NB4 (cell line): ENCODE data around the gene CDKL4.

Experiments used
- DNase-seq: peaks from one replicate; pipeline ENCODE4 v3.0.0; 2010; ENCODE audit warnings: low read depth
- H3K4me3 ChIP-seq: one replicate; pipeline ENCODE4 v1.5.1; 2011; ENCODE audit warnings: mild to moderate bottlenecking, low read depth, low read length, moderate library complexity
- MAX ChIP-seq: IDR thresholded peaks from 2 replicates; pipeline ENCODE4 v1.6.1; 2011; ENCODE audit warnings: low read depth, low read length
- MYC ChIP-seq: IDR thresholded peaks from 2 replicates; pipeline ENCODE4 v1.6.1; 2011; ENCODE audit warnings: low read depth, low read length
- POLR2A ChIP-seq: IDR thresholded peaks from 2 replicates; pipeline ENCODE4 v1.6.1; 2011; ENCODE audit warnings: mild to moderate bottlenecking; ENCODE audit not compliant: insufficient read length; ENCODE audit errors: extremely low read depth
- TF ChIP-seq, protein P1 (sequence below): IDR thresholded peaks from one replicate; pipeline ENCODE4 v1.5.1; 2012; ENCODE audit warnings: low read depth, low read length

CDKL4 gene

GRCh38 chr2:39217192-39217550 lies 26.6 kb downstream of the CDKL4 start:
- no peak for DNase-seq
- TF ChIP-seq POLR2A, result no peak
- no peak for TF ChIP-seq MAX
- TF ChIP-seq MYC, result no peak
- TF ChIP-seq, protein P1, sequence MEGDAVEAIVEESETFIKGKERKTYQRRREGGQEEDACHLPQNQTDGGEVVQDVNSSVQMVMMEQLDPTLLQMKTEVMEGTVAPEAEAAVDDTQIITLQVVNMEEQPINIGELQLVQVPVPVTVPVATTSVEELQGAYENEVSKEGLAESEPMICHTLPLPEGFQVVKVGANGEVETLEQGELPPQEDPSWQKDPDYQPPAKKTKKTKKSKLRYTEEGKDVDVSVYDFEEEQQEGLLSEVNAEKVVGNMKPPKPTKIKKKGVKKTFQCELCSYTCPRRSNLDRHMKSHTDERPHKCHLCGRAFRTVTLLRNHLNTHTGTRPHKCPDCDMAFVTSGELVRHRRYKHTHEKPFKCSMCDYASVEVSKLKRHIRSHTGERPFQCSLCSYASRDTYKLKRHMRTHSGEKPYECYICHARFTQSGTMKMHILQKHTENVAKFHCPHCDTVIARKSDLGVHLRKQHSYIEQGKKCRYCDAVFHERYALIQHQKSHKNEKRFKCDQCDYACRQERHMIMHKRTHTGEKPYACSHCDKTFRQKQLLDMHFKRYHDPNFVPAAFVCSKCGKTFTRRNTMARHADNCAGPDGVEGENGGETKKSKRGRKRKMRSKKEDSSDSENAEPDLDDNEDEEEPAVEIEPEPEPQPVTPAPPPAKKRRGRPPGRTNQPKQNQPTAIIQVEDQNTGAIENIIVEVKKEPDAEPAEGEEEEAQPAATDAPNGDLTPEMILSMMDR, result no peak
- no peak overlapping the region for H3K4me3 ChIP-seq

- no peak overlapping the region for H3K4me3 ChIP-seq
- TF ChIP-seq POLR2A (no peak), MYC (no peak), MAX (no peak)
- TF ChIP-seq, protein P1, result no peak
- DNase-seq, result peak; percentile 84
Observed at GRCh38 chr2:39216346-39217191, 27.2 kb downstream of the CDKL4 start.

GRCh38 chr2:39215545-39215944 lies 28.2 kb downstream of the CDKL4 start:
- no peak for DNase-seq
- no peak overlapping the region for H3K4me3 ChIP-seq
- TF ChIP-seq MAX (no peak), MYC (no peak), POLR2A (no peak)
- TF ChIP-seq, protein P1, result no peak

- no peak for DNase-seq
- TF ChIP-seq MYC (no peak), POLR2A (no peak)
- H3K4me3 ChIP-seq, result no peak overlapping the region
Observed at GRCh38 chr2:39213015-39213414, 30.8 kb downstream of the CDKL4 start.

DNA sequence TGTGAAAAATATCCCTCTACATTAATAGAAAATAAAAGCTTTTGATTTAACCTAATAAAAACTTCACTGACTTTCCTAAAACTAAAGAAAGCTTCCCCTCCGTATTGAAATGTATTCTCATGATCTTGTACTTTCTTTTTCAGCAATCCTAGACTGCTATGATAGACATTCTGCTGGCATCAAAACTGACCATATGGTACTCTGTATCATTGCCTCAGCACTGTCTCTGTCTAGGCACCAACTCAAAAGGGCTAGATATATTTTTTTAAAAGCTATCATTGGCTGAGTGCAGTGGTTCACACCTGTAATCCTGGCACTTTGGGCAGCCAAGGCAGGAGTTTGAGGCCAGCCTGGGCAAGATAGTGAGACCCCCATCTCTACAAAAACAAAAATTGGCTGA lies 32.9 kb downstream of the CDKL4 start:
- no peak overlapping the region for H3K4me3 ChIP-seq
- TF ChIP-seq, protein P1, result no peak
- TF ChIP-seq MYC (no peak), MAX (no peak), POLR2A (no peak)
- no peak for DNase-seq

DNA sequence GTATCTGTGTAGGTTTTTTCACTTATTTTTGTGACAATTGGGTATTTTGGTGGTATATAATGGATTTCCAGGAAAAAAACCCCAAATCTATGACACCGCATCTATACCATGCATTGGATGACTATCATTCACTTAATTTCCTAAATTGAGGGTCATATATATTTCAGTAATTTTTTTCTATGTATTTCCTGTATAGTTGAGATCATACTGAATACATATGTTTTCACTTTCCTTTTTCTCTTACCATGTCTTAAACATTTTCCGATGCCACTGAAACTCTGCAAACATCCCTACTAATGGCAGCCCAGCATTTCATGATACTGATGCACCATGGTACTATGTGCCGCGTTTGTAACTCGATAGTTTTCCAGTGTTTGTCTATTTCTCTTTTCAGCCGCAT lies 40.4 kb downstream of the CDKL4 start:
- no peak for TF ChIP-seq POLR2A
- TF ChIP-seq MAX, result no peak
- TF ChIP-seq MYC, result no peak
- TF ChIP-seq, protein P1, result no peak
- H3K4me3 ChIP-seq, result no peak overlapping the region
- no peak for DNase-seq
